GM12878 (cell line): ENCODE measurements around the gene AGBL5. TPM values are rescaled to one million over a fixed set of nuclear protein-coding genes. Genes with fewer than 3 reads are reported as not detected.
A peak's percentile ranks its signal among the peaks of the same experiment; 100 is the strongest.

ENCODE experiments used
- ATAC-seq: fragments of 200-7000 bp; cut with Tn5 transposase; 3 replicates; pipeline ENCODE4 v1.9.1; 2020; ENCODE audit warnings: mild to moderate bottlenecking, moderate library complexity
- BruUV-seq: library from RNA; stranded (reverse); fragments of 400-500 nt; replicated peaks from 2 replicates; lab custom pipeline; 2021; lab: Mats Ljungman, UMichigan
- CTCF ChIA-PET: fragments of 300-600 bp; sonication (Branson Sonifier 250); formaldehyde crosslinking; extraction: SDS; loops from one replicate; lab custom pipeline; 2021; ENCODE audit warnings: inconsistent platforms; lab: Yijun Ruan, JAX
- POLR2A ChIA-PET: fragments of 350-600 bp; formaldehyde crosslinking; extraction: SDS; loops from one replicate; lab custom pipeline; 2021; ENCODE audit warnings: inconsistent platforms; lab: Charles Lee
- RAD21 ChIA-PET: fragments of 300-600 bp; sonication (Branson Sonifier 250); formaldehyde crosslinking; loops from one replicate; lab custom pipeline; 2023; ENCODE audit warnings: antibody characterized with exemption; ENCODE audit not compliant: unreplicated experiment; lab: Charles Lee
- SMC1A ChIA-PET: fragments of 300-600 bp; sonication (Branson Sonifier 250); formaldehyde crosslinking; loops from one replicate; lab custom pipeline; 2023; ENCODE audit not compliant: unreplicated experiment, uncharacterized antibody; lab: Charles Lee
- DNase-seq: peaks from one replicate; pipeline ENCODE4 v3.0.0-alpha.2; 2011; ENCODE audit warnings: low read depth, low spot score
- FAIRE-seq: peaks from 3 replicates; lab custom pipeline; 2011; peaks lifted over from hg19 to GRCh38; lab: Jason Lieb, UNC
- H2AFZ ChIP-seq: 2 replicates; pipeline ENCODE4 v1.6.0; 2011; ENCODE audit warnings: low read depth, low read length, control low read depth; ENCODE audit not compliant: control insufficient read depth
- H3K27ac ChIP-seq: 2 replicates; pipeline ENCODE4 v1.5.1; 2011; ENCODE audit warnings: control low read depth; ENCODE audit not compliant: control insufficient read depth, insufficient read depth
- H3K27me3 ChIP-seq, 2 experiments: replicated peaks in 1 of 2; 2 replicates each; pipeline versions ENCODE4 v1.6.0 to v1.6.1; 2011; ENCODE audit warnings: low read length in 1 of 2; ENCODE audit not compliant: control insufficient read depth in 2 of 2, insufficient read depth in 2 of 2
- H3K36me3 ChIP-seq, 2 experiments: 2 replicates each; pipeline ENCODE4 v1.5.1; 2011; ENCODE audit warnings: low read length in 1 of 2; ENCODE audit not compliant: control insufficient read depth in 2 of 2, insufficient read depth in 2 of 2
- H3K4me1 ChIP-seq: 2 replicates; pipeline ENCODE4 v1.6.1; 2011; ENCODE audit warnings: mild to moderate bottlenecking, low read length, moderate library complexity, mixed read lengths; ENCODE audit not compliant: control insufficient read depth, insufficient read depth
- H3K4me2 ChIP-seq: 2 replicates; pipeline ENCODE4 v1.6.0; 2011; ENCODE audit warnings: control low read depth; ENCODE audit not compliant: control insufficient read depth, insufficient read depth
- H3K4me3 ChIP-seq: fragments of 200-600 bp; sonication (generic); 2 replicates; pipeline ENCODE4 v1.5.1; 2016
- H3K79me2 ChIP-seq: 2 replicates; pipeline ENCODE4 v1.6.0; 2011; ENCODE audit warnings: low read length; ENCODE audit not compliant: control insufficient read depth, insufficient read depth
- H3K9ac ChIP-seq: 2 replicates; pipeline ENCODE4 v1.8.0; 2011; ENCODE audit warnings: low read length, control low read depth, mixed read lengths; ENCODE audit not compliant: control insufficient read depth, insufficient read depth
- H3K9me3 ChIP-seq: replicated peaks from 3 replicates; pipeline ENCODE4 v1.5.1; 2011; ENCODE audit warnings: mild to moderate bottlenecking, low read length; ENCODE audit not compliant: control insufficient read depth, insufficient read depth
- H4K20me1 ChIP-seq: 2 replicates; pipeline ENCODE4 v1.6.0; 2011; ENCODE audit not compliant: control insufficient read depth, insufficient read depth
- ATF7 ChIP-seq: fragments of 450-650 bp; IDR thresholded peaks from 2 replicates; pipeline ENCODE4 v1.6.1; 2016; ENCODE audit warnings: low read depth, mild to moderate bottlenecking
- EED ChIP-seq: sonication (generic); IDR thresholded peaks from 2 replicates; pipeline ENCODE4 v1.6.1; 2016; ENCODE audit warnings: antibody characterized with exemption, low read depth
- IRF4 ChIP-seq: IDR thresholded peaks from 2 replicates; pipeline ENCODE4 v1.6.1; 2011; ENCODE audit warnings: low read depth, low read length
- JUNB ChIP-seq: IDR thresholded peaks from 2 replicates; pipeline ENCODE4 v1.6.1; 2016; ENCODE audit warnings: antibody characterized with exemption, mild to moderate bottlenecking
- LARP7 ChIP-seq: fragments of 450-650 bp; IDR thresholded peaks from 2 replicates; pipeline ENCODE4 v1.6.1; 2017; ENCODE audit warnings: mild to moderate bottlenecking
- NFIC ChIP-seq: IDR thresholded peaks from 2 replicates; pipeline ENCODE4 v1.6.1; 2012; ENCODE audit warnings: low read depth, mild to moderate bottlenecking, inconsistent platforms, low read length, moderate library complexity
- POLR2A ChIP-seq: IDR thresholded peaks from 2 replicates; pipeline ENCODE4 v1.6.1; 2011; ENCODE audit warnings: low read depth, mild to moderate bottlenecking, low read length
- TBL1XR1 ChIP-seq: IDR thresholded peaks from 2 replicates; pipeline ENCODE4 v1.6.1; 2012; ENCODE audit warnings: low read depth, low read length, improper control_type of control experiment
- YY1 ChIP-seq: IDR thresholded peaks from 2 replicates; pipeline ENCODE4 v1.6.1; 2011; ENCODE audit warnings: low read depth, mild to moderate bottlenecking, low read length
- ZNF217 ChIP-seq: fragments of 450-650 bp; IDR thresholded peaks from 2 replicates; pipeline ENCODE4 v1.6.1; 2017; ENCODE audit warnings: antibody characterized with exemption, mild to moderate bottlenecking
- ZNF24 ChIP-seq: fragments of 450-650 bp; IDR thresholded peaks from 2 replicates; pipeline ENCODE4 v1.6.1; 2017; ENCODE audit warnings: antibody characterized with exemption, mild to moderate bottlenecking
- WGBS: methylation state at CpG from one replicate; pipeline ENCODE4 v1.1.6; 2016; ENCODE audit warnings: low lambda C conversion rate; ENCODE audit not compliant: insufficient replicate concordance, insufficient coverage; ENCODE audit errors: missing lambda C conversion rate; 5-methylcytosine and 5-hydroxymethylcytosine counted together
- in situ Hi-C: fragments of 300-500 bp; cut with MboI; formaldehyde crosslinking; loops from 9 replicates; pipeline ENCODE4 v1.14.3; 2018; ENCODE audit warnings: mixed read lengths
- intact Hi-C: fragments of 100-400 bp; cut with micrococcal nuclease; formaldehyde crosslinking; loops from one replicate; pipeline ENCODE4 v1.14.2; 2022; ENCODE audit not compliant: unreplicated experiment
- polyA plus RNA-seq, 11 experiments: library from polyadenylated mRNA; depleted of rRNA in 4 of 11; unstranded in 6 of 11; stranded (reverse) in 5 of 11; fragments of >200 nt; fragmentation: Nextera tagmentation in 4 of 11; fragmentation: Illumina TruSeq in 1 of 11; extraction: Ambion mirVana in 4 of 11; extraction: Trizol in 1 of 11; gene quantifications; 1 replicate in 1 of 11; 2 replicates in 10 of 11; pipeline versions ENCODE4 v1.2.1 to v1.2.3, GENCODE V29; 2011 to 2016; ENCODE audit warnings: inconsistent platforms in 2 of 11, missing spikeins in 2 of 11, low read depth in 1 of 11
- total RNA-seq, 4 experiments: library from RNA; depleted of rRNA in 3 of 4; stranded (reverse); fragments of >200 nt in 3 of 4; fragmentation: Illumina TruSeq in 1 of 4; extraction: Trizol in 1 of 4; gene quantifications; 2 replicates each; pipeline versions ENCODE4 v1.2.1 to v1.2.3, GENCODE V29; 2013 to 2021
- TF ChIP-seq, protein P1 (sequence below): IDR thresholded peaks from 2 replicates; pipeline ENCODE4 v1.6.1; 2011; ENCODE audit warnings: borderline replicate concordance, low read depth, mild to moderate bottlenecking, moderate library complexity, low read length; ENCODE audit not compliant: insufficient read depth, poor library complexity, severe bottlenecking
- TF ChIP-seq, protein P2 (sequence below): fragments of 450-650 bp; IDR thresholded peaks from 2 replicates; pipeline ENCODE4 v1.6.1; 2016; ENCODE audit warnings: mild to moderate bottlenecking

Gene AGBL5
- total and polyA plus RNA-seq, 10 of the 15 experiments (the other 5 are each of a cell fraction or from before 2014, with no cell fraction given): 1.9 to 28.5 (median 19.5) TPM

DNA sequence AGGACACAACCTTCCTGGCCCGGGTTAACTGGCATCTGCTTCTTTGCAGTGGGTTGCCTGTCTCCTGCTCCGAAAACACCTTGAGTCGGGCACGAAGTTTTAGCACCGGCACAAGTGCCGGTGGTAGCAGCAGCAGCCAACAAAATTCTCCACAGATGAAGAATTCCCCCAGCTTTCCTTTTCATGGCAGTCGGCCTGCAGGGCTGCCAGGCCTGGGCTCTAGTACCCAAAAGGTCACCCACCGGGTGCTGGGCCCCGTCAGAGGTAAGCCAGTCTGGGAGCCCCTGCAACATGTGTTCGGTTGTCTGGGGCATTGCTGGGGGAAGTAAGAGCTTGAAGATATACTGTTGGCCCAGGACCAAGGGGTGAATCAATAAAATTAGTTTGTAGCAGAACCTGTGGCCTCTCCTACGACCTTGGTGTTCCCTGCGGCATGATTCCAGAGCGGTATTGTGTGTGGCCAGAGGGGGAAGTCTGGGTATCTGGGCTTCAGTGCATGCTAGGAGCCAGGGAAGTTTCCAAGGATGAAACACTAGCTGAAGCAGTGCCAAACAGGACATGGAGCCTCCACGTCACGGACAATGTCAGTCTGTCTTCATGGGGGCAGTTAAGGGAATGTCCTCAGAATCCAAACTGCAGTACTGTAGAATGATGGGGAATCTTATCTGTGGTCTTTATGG lies 7.8 kb downstream of the AGBL5 start (continued):
- TF ChIP-seq, protein P1, sequence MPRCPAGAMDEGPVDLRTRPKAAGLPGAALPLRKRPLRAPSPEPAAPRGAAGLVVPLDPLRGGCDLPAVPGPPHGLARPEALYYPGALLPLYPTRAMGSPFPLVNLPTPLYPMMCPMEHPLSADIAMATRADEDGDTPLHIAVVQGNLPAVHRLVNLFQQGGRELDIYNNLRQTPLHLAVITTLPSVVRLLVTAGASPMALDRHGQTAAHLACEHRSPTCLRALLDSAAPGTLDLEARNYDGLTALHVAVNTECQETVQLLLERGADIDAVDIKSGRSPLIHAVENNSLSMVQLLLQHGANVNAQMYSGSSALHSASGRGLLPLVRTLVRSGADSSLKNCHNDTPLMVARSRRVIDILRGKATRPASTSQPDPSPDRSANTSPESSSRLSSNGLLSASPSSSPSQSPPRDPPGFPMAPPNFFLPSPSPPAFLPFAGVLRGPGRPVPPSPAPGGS: no peak
- TF ChIP-seq JUNB: no peak
- no peak for TF ChIP-seq LARP7
- TF ChIP-seq EED: no peak
- no peak for TF ChIP-seq ZNF24
- no peak for TF ChIP-seq POLR2A
- TF ChIP-seq ZNF217: no peak

DNA sequence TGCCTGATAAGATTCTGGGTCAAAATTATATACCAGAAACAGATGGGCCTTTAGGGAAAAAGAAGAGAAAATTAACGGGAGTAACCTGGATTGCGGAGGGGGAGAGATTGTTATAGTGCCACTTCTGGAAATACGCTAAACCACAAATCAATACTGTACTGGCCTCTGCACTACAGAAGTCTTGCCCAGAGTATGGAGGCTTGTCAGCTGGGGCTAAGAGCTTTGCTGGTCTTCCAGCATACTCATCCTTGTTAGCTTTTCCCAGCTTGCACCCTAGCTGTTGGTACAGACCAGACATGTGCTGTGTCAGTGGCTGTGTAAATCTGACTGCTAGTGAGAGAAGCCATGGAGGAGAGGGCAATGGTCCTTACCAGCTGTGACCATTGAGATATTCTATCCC lies 8.9 kb downstream of the AGBL5 start:
- RAD21 ChIA-PET: no interaction called here
- Histone ChIP-seq H3K4me1 (no peaks in the 10 kb centered on the region), H3K27ac (no peak overlapping the region), H3K27me3 (no peaks in the 10 kb centered on the region), H3K4me2 (no peak overlapping the region), H3K9me3 (no peaks in the 10 kb centered on the region), H3K36me3 (peaks cover 1 to 22% of the 10 kb centered on the region in 2 experiments), H4K20me1 (no peaks in the 10 kb centered on the region), H3K4me3 (no peak overlapping the region), H3K9ac (no peak overlapping the region), H2AFZ (no peak overlapping the region), H3K79me2 (no peaks in the 10 kb centered on the region)
- FAIRE-seq: no peak
- TF ChIP-seq POLR2A: peak; percentile 43; the same call in 1 of the 2 replicates
- TF ChIP-seq, protein P2, sequence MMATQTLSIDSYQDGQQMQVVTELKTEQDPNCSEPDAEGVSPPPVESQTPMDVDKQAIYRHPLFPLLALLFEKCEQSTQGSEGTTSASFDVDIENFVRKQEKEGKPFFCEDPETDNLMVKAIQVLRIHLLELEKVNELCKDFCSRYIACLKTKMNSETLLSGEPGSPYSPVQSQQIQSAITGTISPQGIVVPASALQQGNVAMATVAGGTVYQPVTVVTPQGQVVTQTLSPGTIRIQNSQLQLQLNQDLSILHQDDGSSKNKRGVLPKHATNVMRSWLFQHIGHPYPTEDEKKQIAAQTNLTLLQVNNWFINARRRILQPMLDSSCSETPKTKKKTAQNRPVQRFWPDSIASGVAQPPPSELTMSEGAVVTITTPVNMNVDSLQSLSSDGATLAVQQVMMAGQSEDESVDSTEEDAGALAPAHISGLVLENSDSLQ: no peak
- TF ChIP-seq NFIC: no peak
- TF ChIP-seq TBL1XR1: no peak
- no peak for TF ChIP-seq IRF4
- no peak for TF ChIP-seq ATF7
- TF ChIP-seq YY1: no peak
- no peak for ATAC-seq
- POLR2A ChIA-PET: interaction anchor here (0.6 to 2.0 kb wide), 3 partner anchors 9 to 212 kb away, joined by 3 to 8 read pairs (median 3); partner anchors contain the start of genes AGBL5 and OST4
- intact Hi-C loops: no loop called here
- in situ Hi-C loops: no loop called here
- CTCF ChIA-PET: no interaction called here
- no peak for DNase-seq
- no TSS peak for BruUV-seq
- SMC1A ChIA-PET: interaction anchor here (1.2 kb wide), 1 partner anchor 22 kb away, joined by 5 read pairs; no protein-coding TSS in a partner anchor
- WGBS: 100% methylated on average over 3 of the region's 3 CpGs
